Stomach (tissue), 9 donors: ENCODE measurements around the gene TMEM207. TPM values are rescaled to one million over a fixed set of nuclear protein-coding genes. Genes with fewer than 3 reads are reported as not detected.

Experiments
- DNase-seq, 2 donors: peaks; one replicate each; pipeline versions ENCODE4 v3.0.0 to v3.0.0-alpha.2; 2013 to 2019
- H3K27ac ChIP-seq, 5 donors: fragments of 200-600 bp in 4 of 5; sonication (generic) in 4 of 5; one replicate each; pipeline ENCODE4 v1.5.1; 2013 to 2019; ENCODE audit warnings: mild to moderate bottlenecking in 1 of 5, moderate library complexity in 1 of 5
- H3K27me3 ChIP-seq, 3 donors: fragments of 200-600 bp; sonication (generic); one replicate each; pipeline ENCODE4 v1.5.1; 2017 to 2019; ENCODE audit warnings: mixed run types in 1 of 3
- H3K36me3 ChIP-seq, 4 donors: fragments of 200-600 bp; sonication (generic); 1 replicate in 3 of 4; 2 replicates in 1 of 4; pipeline ENCODE4 v1.5.1; 2016 to 2019
- H3K4me1 ChIP-seq, 4 donors: fragments of 200-600 bp; sonication (generic); one replicate each; pipeline ENCODE4 v1.5.1; 2016 to 2019
- H3K4me3 ChIP-seq, 4 donors: fragments of 200-600 bp; sonication (generic) in 3 of 4; one replicate each; pipeline ENCODE4 v1.5.1; 2016 to 2019; ENCODE audit warnings: mild to moderate bottlenecking in 1 of 4
- H3K9me3 ChIP-seq, 4 donors: fragments of 200-600 bp; sonication (generic); one replicate each; pipeline ENCODE4 v1.5.1; 2016 to 2019
- EP300 ChIP-seq: sonication (generic); formaldehyde crosslinking; IDR thresholded peaks from one replicate; pipeline ENCODE4 v1.6.1; 2017; ENCODE audit warnings: antibody characterized with exemption
- POLR2A ChIP-seq, 4 donors: fragments of 450-650 bp; IDR thresholded peaks; one replicate each; pipeline ENCODE4 v1.6.1; 2016; ENCODE audit warnings: antibody characterized with exemption in 4 of 4, control low read depth in 2 of 4, mild to moderate bottlenecking in 1 of 4, moderate library complexity in 1 of 4
- POLR2AphosphoS5 ChIP-seq, 3 donors: sonication (generic); formaldehyde crosslinking; IDR thresholded peaks; one replicate each; pipeline ENCODE4 v1.6.1; 2016; ENCODE audit warnings: antibody characterized with exemption in 3 of 3
- WGBS, 5 donors: extraction: QIAGEN DNeasy Blood & Tissue Kit in 3 of 5; methylation state at CpG; one replicate each; pipeline versions ENCODE4 v1.1.5 to v1.1.7; 2013 to 2018; 5-methylcytosine and 5-hydroxymethylcytosine counted together
- intact Hi-C: fragments of 100-400 bp; cut with DNase I; formaldehyde crosslinking; loops from one replicate; pipeline ENCODE4 v1.15.1; 2023; ENCODE audit warnings: low total_unique reads
- polyA plus RNA-seq, 3 donors: library from polyadenylated mRNA; stranded (reverse); fragments of 200-250 nt; gene quantifications; one replicate each; pipeline ENCODE4 v1.2.3, GENCODE V29; 2013
- total RNA-seq, 5 donors: library from RNA; depleted of rRNA; stranded (reverse); fragments of >200 nt; gene quantifications; one replicate each; pipeline versions ENCODE4 v1.1.0 to v1.2.3, GENCODE V29; 2014 to 2016
- TF ChIP-seq, protein P1 (sequence below), 7 experiments: fragments of 450-650 bp in 4 of 7; fragments of 200-600 bp in 3 of 7; sonication (generic) in 3 of 7; IDR thresholded peaks; one replicate each; pipeline ENCODE4 v1.5.1; 2016 to 2019; ENCODE audit warnings: antibody characterized with exemption in 7 of 7, control low read depth in 2 of 7, mild to moderate bottlenecking in 1 of 7
- donor health status: healthy with polysubstance abuse.
- donor health status: Bipolar disorder and iron deficiency.
- donor health status: healthy.

The TMEM207 gene
- total and polyA plus RNA-seq, 8 donors, result not detected

DNA sequence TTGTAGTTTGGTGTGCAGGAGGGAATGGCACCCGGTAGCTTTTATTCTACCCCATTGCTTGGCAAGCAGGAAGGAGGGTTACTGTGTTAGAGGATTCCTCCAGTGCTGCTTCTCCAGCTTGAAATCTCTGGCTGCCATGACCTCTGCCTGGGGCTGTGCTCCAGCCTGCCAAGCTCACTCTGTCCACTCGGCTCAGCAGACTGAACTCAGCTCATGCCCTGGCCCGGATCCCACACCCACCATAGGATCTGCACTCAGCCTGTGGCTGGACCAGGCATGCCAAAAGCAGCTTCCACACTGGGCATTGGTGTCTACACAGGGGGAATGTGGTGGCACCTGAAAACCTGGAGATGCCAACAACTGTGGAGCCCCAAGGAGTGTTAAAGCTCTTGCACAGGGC, 35.4 kb downstream of the TMEM207 start:
- Histone ChIP-seq H3K4me1 (no peaks in the 10 kb centered on the region), H3K4me3 (no peak overlapping the region), H3K36me3 (no peaks in the 10 kb centered on the region), H3K27me3 (no peaks in the 10 kb centered on the region), H3K27ac (no peak overlapping the region), H3K9me3 (no peaks in the 10 kb centered on the region)
- TF ChIP-seq, protein P1, sequence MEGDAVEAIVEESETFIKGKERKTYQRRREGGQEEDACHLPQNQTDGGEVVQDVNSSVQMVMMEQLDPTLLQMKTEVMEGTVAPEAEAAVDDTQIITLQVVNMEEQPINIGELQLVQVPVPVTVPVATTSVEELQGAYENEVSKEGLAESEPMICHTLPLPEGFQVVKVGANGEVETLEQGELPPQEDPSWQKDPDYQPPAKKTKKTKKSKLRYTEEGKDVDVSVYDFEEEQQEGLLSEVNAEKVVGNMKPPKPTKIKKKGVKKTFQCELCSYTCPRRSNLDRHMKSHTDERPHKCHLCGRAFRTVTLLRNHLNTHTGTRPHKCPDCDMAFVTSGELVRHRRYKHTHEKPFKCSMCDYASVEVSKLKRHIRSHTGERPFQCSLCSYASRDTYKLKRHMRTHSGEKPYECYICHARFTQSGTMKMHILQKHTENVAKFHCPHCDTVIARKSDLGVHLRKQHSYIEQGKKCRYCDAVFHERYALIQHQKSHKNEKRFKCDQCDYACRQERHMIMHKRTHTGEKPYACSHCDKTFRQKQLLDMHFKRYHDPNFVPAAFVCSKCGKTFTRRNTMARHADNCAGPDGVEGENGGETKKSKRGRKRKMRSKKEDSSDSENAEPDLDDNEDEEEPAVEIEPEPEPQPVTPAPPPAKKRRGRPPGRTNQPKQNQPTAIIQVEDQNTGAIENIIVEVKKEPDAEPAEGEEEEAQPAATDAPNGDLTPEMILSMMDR (IDR thresholded peaks at IDR 0.05), result no peak
- TF ChIP-seq POLR2AphosphoS5 (IDR thresholded peaks at IDR 0.05) (no peak), EP300 (no peak), POLR2A (IDR thresholded peaks at IDR 0.05) (no peak)
- no peak for DNase-seq
- 68 to 88% (median 83%) methylated on average over 3 of the region's 3 CpGs for WGBS, 5 donors
- intact Hi-C loops, result no loop called here

DNA sequence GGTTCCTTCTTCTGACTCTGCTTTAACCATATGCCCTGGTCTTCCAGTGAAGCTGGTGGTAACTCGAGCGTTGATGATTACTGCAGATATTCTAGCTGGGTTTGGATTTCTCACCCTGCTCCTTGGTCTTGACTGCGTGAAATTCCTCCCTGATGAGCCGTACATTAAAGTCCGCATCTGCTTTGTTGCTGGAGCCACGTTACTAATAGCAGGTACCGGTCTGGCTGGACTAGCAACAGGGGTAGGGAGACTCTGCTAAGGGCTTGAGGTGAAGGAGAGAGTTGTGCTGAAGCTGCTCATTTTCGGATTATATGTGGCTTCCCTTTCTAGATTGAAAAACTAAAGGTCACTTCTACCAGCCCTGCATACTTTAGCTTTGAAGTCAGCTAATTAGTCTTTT, 45.0 kb downstream of the TMEM207 start:
- WGBS, 5 donors, result 82 to 94% (median 92%) methylated on average over 8 of the region's 8 CpGs
- Histone ChIP-seq H3K36me3 (no peaks in the 10 kb centered on the region), H3K4me3 (no peak overlapping the region), H3K9me3 (no peaks in the 10 kb centered on the region), H3K27ac (no peak overlapping the region), H3K27me3 (no peaks in the 10 kb centered on the region), H3K4me1 (no peaks in the 10 kb centered on the region)
- TF ChIP-seq EP300 (no peak), POLR2AphosphoS5 (IDR thresholded peaks at IDR 0.05) (no peak), POLR2A (IDR thresholded peaks at IDR 0.05) (no peak)
- TF ChIP-seq, protein P1 (IDR thresholded peaks at IDR 0.05), result no peak
- no peak for DNase-seq
- intact Hi-C loops, result no loop called here

DNA sequence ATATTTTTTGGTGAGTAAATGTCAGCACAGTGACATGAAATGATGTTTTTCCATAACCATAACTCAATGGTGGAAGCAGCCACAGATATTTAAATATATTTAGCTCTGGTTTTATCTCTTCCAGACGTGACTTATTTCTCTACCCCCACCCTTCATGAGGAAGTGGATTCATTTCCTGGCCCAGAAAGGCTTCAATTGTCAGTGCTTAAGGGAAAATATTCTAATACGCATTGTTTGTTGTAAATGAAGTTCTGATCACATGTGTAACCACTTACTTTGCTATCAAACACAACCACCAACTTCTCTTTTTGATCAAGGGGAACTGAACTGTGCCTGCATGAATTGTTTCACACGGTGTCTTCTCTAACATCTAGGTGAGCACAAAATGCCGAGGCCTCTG, 47.7 kb downstream of the TMEM207 start:
- Histone ChIP-seq H3K4me1 (no peaks in the 10 kb centered on the region), H3K27ac (no peak overlapping the region), H3K27me3 (no peaks in the 10 kb centered on the region), H3K36me3 (no peaks in the 10 kb centered on the region), H3K4me3 (no peak overlapping the region), H3K9me3 (no peaks in the 10 kb centered on the region)
- TF ChIP-seq, protein P1 (IDR thresholded peaks at IDR 0.05), result no peak
- no peak for TF ChIP-seq POLR2AphosphoS5 (IDR thresholded peaks at IDR 0.05)
- no peak for DNase-seq
- intact Hi-C loops, result no loop called here
- whole genome bisulfite sequencing, 5 donors, result 53 to 63% (median 58%) methylated on average over 4 of the region's 4 CpGs

DNA sequence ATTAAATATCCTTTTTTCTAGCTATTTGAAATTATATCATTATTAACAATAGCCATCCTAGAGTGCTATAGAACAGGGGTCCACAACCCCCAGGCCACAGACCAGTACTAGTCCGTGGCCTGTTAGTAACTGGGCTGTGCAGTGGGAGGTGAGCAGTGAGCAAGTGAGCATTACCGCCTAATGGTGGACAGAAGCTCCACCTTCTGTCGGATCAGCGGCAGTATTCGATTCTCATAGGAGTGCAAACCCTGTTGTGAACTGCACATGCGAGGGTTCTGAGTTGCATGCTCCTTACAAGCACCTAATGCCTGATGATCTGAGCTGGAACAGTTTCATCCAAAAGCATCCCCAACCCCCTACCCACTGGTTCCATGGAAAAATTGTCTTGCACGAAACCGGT, 50.0 kb downstream of the TMEM207 start:
- 90 to 97% (median 95%) methylated on average over 8 of the region's 8 CpGs for WGBS, 5 donors
- no peak overlapping the region for H3K4me3 ChIP-seq
- no peak for TF ChIP-seq EP300
- H3K27ac ChIP-seq, result no peak overlapping the region
- H3K36me3 ChIP-seq, result no peaks in the 10 kb centered on the region
- no peaks in the 10 kb centered on the region for H3K9me3 ChIP-seq
- no peaks in the 10 kb centered on the region for H3K27me3 ChIP-seq
- no peaks in the 10 kb centered on the region for H3K4me1 ChIP-seq
- intact Hi-C loops, result no loop called here
- DNase-seq, result no peak

DNA sequence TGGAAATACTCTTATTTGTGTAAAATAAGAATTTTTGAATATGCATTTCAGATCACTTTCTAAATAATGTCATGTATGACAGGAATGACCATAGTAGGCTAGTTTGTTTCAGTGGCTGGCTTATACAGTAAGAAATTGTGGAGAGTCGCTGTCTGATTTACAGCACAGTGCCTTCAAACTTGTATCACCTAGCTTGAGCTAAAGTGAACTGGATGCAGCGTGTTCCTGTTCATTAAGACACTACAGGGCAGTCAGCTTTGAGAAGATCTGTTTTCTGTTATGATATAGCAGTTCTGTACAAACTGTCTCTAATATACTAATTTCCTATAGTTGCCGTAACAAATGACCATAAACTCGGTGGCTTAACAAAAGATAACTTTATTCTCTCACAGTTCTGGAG, 51.8 kb downstream of the TMEM207 start:
- intact Hi-C loops, result no loop called here
- no peak for TF ChIP-seq POLR2A (IDR thresholded peaks at IDR 0.05)
- TF ChIP-seq, protein P1 (IDR thresholded peaks at IDR 0.05), result no peak
- no peaks in the 10 kb centered on the region for H3K36me3 ChIP-seq
- no peaks in the 10 kb centered on the region for H3K9me3 ChIP-seq
- no peak overlapping the region for H3K27ac ChIP-seq
- H3K27me3 ChIP-seq, result no peaks in the 10 kb centered on the region
- no peak overlapping the region for H3K4me3 ChIP-seq
- 75 to 87% (median 80%) methylated on average over 4 of the region's 4 CpGs for WGBS, 5 donors
- no peaks in the 10 kb centered on the region for H3K4me1 ChIP-seq
- no peak for DNase-seq
